Transverse colon (tissue), 4 donors: ENCODE measurements around the gene POU2F3. TPM values are rescaled to one million over a fixed set of nuclear protein-coding genes. Genes with fewer than 3 reads are reported as not detected.

ENCODE experiments used
- DNase-seq: peaks from one replicate; pipeline ENCODE4 v3.0.0-alpha.2; 2019
- H3K27ac ChIP-seq, 4 donors: fragments of 200-600 bp; sonication (generic); 2 replicates each; pipeline ENCODE4 v1.5.1; 2016 to 2018; ENCODE audit warnings: inconsistent platforms in 4 of 4
- H3K27me3 ChIP-seq: fragments of 200-600 bp; sonication (generic); 2 replicates; pipeline ENCODE4 v1.5.1; 2017; ENCODE audit warnings: inconsistent platforms
- H3K36me3 ChIP-seq, 4 donors: fragments of 200-600 bp; sonication (generic); 2 replicates each; pipeline ENCODE4 v1.5.1; 2017 to 2019; ENCODE audit warnings: inconsistent platforms in 4 of 4
- H3K4me1 ChIP-seq, 4 donors: fragments of 200-600 bp; sonication (generic); 2 replicates each; pipeline ENCODE4 v1.5.1; 2017 to 2020; ENCODE audit warnings: inconsistent platforms in 4 of 4
- H3K4me3 ChIP-seq, 4 donors: fragments of 200-600 bp; sonication (generic); 1 replicate in 1 of 4; 2 replicates in 3 of 4; pipeline versions ENCODE4 v1.5.1 to v1.6.1; 2017 to 2019; ENCODE audit warnings: inconsistent platforms in 4 of 4
- H3K9me3 ChIP-seq, 2 donors: fragments of 200-600 bp; sonication (generic); 2 replicates each; pipeline ENCODE4 v1.5.1; 2017 to 2019; ENCODE audit warnings: inconsistent platforms in 2 of 2
- EP300 ChIP-seq: sonication (generic); formaldehyde crosslinking; IDR thresholded peaks from one replicate; pipeline ENCODE4 v1.6.1; 2017; ENCODE audit warnings: antibody characterized with exemption, low read depth
- POLR2A ChIP-seq: fragments of 450-650 bp; IDR thresholded peaks from one replicate; pipeline ENCODE4 v1.6.1; 2016; ENCODE audit warnings: antibody characterized with exemption, mild to moderate bottlenecking, moderate library complexity
- POLR2AphosphoS5 ChIP-seq, 3 donors: sonication (generic); formaldehyde crosslinking; IDR thresholded peaks; one replicate each; pipeline ENCODE4 v1.6.1; 2016; ENCODE audit warnings: antibody characterized with exemption in 3 of 3
- WGBS, 2 donors: methylation state at CpG; one replicate each; pipeline ENCODE4 v1.1.5; 2018; ENCODE audit warnings: low coverage in 1 of 2; 5-methylcytosine and 5-hydroxymethylcytosine counted together
- in situ Hi-C, 4 donors: fragments of 200-750 bp; cut with MboI; loops; one replicate each; pipeline versions ENCODE4 v1.15.0 to v1.15.1; 2017; ENCODE audit warnings: low sequenced_read_pairs in 3 of 4, low pct_ligation_motif_present in 1 of 4, low pct_unique_long_range_greater_than_20kb in 1 of 4
- intact Hi-C: fragments of 100-400 bp; cut with DNase I; formaldehyde crosslinking; loops from one replicate; pipeline ENCODE4 v1.15.1; 2023; ENCODE audit warnings: low total_unique reads
- total RNA-seq, 4 donors: library from RNA; depleted of rRNA; stranded (reverse); fragments of >200 nt; gene quantifications; one replicate each; pipeline ENCODE4 v1.1.0, GENCODE V29; 2016
- TF ChIP-seq, protein P1 (sequence below), 5 experiments: fragments of 200-600 bp in 3 of 5; fragments of 450-650 bp in 2 of 5; sonication (generic) in 3 of 5; IDR thresholded peaks; 1 replicate in 2 of 5; 2 replicates in 3 of 5; pipeline ENCODE4 v1.5.1; 2016 to 2017; ENCODE audit warnings: antibody characterized with exemption in 5 of 5, inconsistent platforms in 3 of 5, mild to moderate bottlenecking in 2 of 5, moderate library complexity in 1 of 5

POU2F3 gene
- total RNA-seq, 4 donors from 2014 or later, result 1.9 to 2.2 TPM; not detected in 2

GRCh38 chr11:120217526-120217925, 22.4 kb upstream of the POU2F3 start:
- H3K4me3 ChIP-seq, result no peak overlapping the region
- H3K27ac ChIP-seq, result peak overlapping the region; percentile 65 to 78 (median 72)
- intact Hi-C loops, result no loop called here
- peaks cover 51 to 93% (median 64%) of the 10 kb centered on the region in 4 donors for H3K4me1 ChIP-seq
- in situ Hi-C loops, result no loop called here
- H3K36me3 ChIP-seq, result peaks cover 0 to 4% (median 0%) of the 10 kb centered on the region in 4 donors
- no peaks in the 10 kb centered on the region for H3K27me3 ChIP-seq
- H3K9me3 ChIP-seq, result no peaks in the 10 kb centered on the region
- TF ChIP-seq EP300 (no peak), POLR2AphosphoS5 (IDR thresholded peaks at IDR 0.05) (no peak), POLR2A (no peak)
- TF ChIP-seq, protein P1, sequence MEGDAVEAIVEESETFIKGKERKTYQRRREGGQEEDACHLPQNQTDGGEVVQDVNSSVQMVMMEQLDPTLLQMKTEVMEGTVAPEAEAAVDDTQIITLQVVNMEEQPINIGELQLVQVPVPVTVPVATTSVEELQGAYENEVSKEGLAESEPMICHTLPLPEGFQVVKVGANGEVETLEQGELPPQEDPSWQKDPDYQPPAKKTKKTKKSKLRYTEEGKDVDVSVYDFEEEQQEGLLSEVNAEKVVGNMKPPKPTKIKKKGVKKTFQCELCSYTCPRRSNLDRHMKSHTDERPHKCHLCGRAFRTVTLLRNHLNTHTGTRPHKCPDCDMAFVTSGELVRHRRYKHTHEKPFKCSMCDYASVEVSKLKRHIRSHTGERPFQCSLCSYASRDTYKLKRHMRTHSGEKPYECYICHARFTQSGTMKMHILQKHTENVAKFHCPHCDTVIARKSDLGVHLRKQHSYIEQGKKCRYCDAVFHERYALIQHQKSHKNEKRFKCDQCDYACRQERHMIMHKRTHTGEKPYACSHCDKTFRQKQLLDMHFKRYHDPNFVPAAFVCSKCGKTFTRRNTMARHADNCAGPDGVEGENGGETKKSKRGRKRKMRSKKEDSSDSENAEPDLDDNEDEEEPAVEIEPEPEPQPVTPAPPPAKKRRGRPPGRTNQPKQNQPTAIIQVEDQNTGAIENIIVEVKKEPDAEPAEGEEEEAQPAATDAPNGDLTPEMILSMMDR (IDR thresholded peaks at IDR 0.05), result no peak
- WGBS, 2 donors, result 86 to 89% methylated on average over 7 to 12 of the region's 12 CpGs
- no peak for DNase-seq

- Histone ChIP-seq H3K9me3 (no peaks in the 10 kb centered on the region), H3K4me1 (peaks cover 51 to 87% (median 59%) of the 10 kb centered on the region in 4 donors), H3K4me3 (no peak overlapping the region), H3K27me3 (no peaks in the 10 kb centered on the region), H3K36me3 (peaks cover 0 to 4% (median 0%) of the 10 kb centered on the region in 4 donors), H3K27ac (peak overlapping the region; percentile 65 to 78 (median 72))
- intact Hi-C loops, result no loop called here
- in situ Hi-C loops, result no loop called here
- TF ChIP-seq POLR2AphosphoS5 (IDR thresholded peaks at IDR 0.05), result no peak
- TF ChIP-seq, protein P1 (IDR thresholded peaks at IDR 0.05), result no peak
- no peak for TF ChIP-seq POLR2A
- TF ChIP-seq EP300, result no peak
- WGBS, 2 donors, result 44% methylated on average over 6 of the region's 12 CpGs; no CpG with 5 or more reads in 1 of the 2 donors
- no peak for DNase-seq
Measured at GRCh38 chr11:120217941-120218694, 21.8 kb upstream of the POU2F3 start.

- peak overlapping the region; percentile 65 to 78 (median 72) for H3K27ac ChIP-seq
- no peak overlapping the region for H3K4me3 ChIP-seq
- no peak for DNase-seq
- TF ChIP-seq POLR2A (no peak), POLR2AphosphoS5 (IDR thresholded peaks at IDR 0.05) (no peak), EP300 (no peak)
- TF ChIP-seq, protein P1 (IDR thresholded peaks at IDR 0.05), result no peak
- peaks cover 0 to 4% (median 0%) of the 10 kb centered on the region in 4 donors for H3K36me3 ChIP-seq
- H3K4me1 ChIP-seq, result peaks cover 46 to 81% (median 54%) of the 10 kb centered on the region in 4 donors
- no peaks in the 10 kb centered on the region for H3K9me3 ChIP-seq
- WGBS, 2 donors, result 71% methylated on average over 10 of the region's 10 CpGs; no CpG with 5 or more reads in 1 of the 2 donors
- H3K27me3 ChIP-seq, result no peaks in the 10 kb centered on the region
- in situ Hi-C loops (no loop called here), intact Hi-C loops (no loop called here)
Measured at GRCh38 chr11:120218695-120219033, 21.3 kb upstream of the POU2F3 start.

- H3K36me3 ChIP-seq, result peaks cover 0 to 4% (median 0%) of the 10 kb centered on the region in 4 donors
- H3K4me1 ChIP-seq, result peaks cover 44 to 77% (median 50%) of the 10 kb centered on the region in 4 donors
- DNase-seq, result no peak
- intact Hi-C loops, result no loop called here
- TF ChIP-seq, protein P1 (IDR thresholded peaks at IDR 0.05), result no peak
- TF ChIP-seq POLR2A (no peak), EP300 (no peak), POLR2AphosphoS5 (IDR thresholded peaks at IDR 0.05) (no peak)
- H3K4me3 ChIP-seq, result no peak overlapping the region
- no peaks in the 10 kb centered on the region for H3K9me3 ChIP-seq
- WGBS, 2 donors, result 80 to 100% methylated on average over 1 to 13 of the region's 13 CpGs
- H3K27me3 ChIP-seq, result no peaks in the 10 kb centered on the region
- peak overlapping the region; percentile 65 to 78 (median 72) for H3K27ac ChIP-seq
- in situ Hi-C loops, result no loop called here
Measured at GRCh38 chr11:120219232-120219937, 20.6 kb upstream of the POU2F3 start.
